Neural cell (in vitro differentiated cells): ENCODE measurements around the gene BCAR3. TPM values are rescaled to one million over a fixed set of nuclear protein-coding genes. Genes with fewer than 3 reads are reported as not detected.

ENCODE experiments used
- H2AFZ ChIP-seq: fragments of 200-600, 300-800 bp; sonication (generic), shearing (Covaris generic); 2 replicates; pipeline ENCODE4 v1.6.0; 2014; ENCODE audit warnings: low read depth, mild to moderate bottlenecking, antibody characterized with exemption, low read length, moderate library complexity
- H3F3A ChIP-seq: fragments of 200-600 bp; shearing (Covaris generic); 2 replicates; pipeline ENCODE4 v1.6.1; 2016; ENCODE audit warnings: mild to moderate bottlenecking, moderate library complexity, mixed read lengths, antibody characterized with exemption, low read length; ENCODE audit not compliant: insufficient read depth, poor library complexity, severe bottlenecking
- H3K27ac ChIP-seq: fragments of 200-600, 300-800 bp; sonication (generic), shearing (Covaris generic); 2 replicates; pipeline ENCODE4 v1.5.1; 2014; ENCODE audit warnings: mild to moderate bottlenecking, low read length, moderate library complexity
- H3K27me3 ChIP-seq: fragments of 300-800, 200-600 bp; sonication (generic), shearing (Covaris generic); 2 replicates; pipeline ENCODE4 v1.6.0; 2014; ENCODE audit warnings: mild to moderate bottlenecking, low read depth, low read length, moderate library complexity; ENCODE audit not compliant: insufficient read depth
- H3K36me3 ChIP-seq: fragments of 300-800, 200-600 bp; sonication (generic), shearing (Covaris generic); 2 replicates; pipeline ENCODE4 v1.5.1; 2014; ENCODE audit warnings: mild to moderate bottlenecking, antibody characterized with exemption, low read length, moderate library complexity; ENCODE audit not compliant: insufficient read depth
- H3K4me2 ChIP-seq: fragments of 300-800, 200-600 bp; sonication (generic), shearing (Covaris generic); 2 replicates; pipeline ENCODE4 v1.6.0; 2014; ENCODE audit warnings: mild to moderate bottlenecking, low read length
- H3K4me3 ChIP-seq: fragments of 300-800, 200-600 bp; sonication (generic), shearing (Covaris generic); 2 replicates; pipeline ENCODE4 v1.5.1; 2014; ENCODE audit warnings: mild to moderate bottlenecking, low read length, moderate library complexity
- H3K79me2 ChIP-seq: fragments of 200-600 bp; shearing (Covaris generic); replicated peaks from 2 replicates; pipeline ENCODE4 v1.6.0; 2014; ENCODE audit warnings: mild to moderate bottlenecking, low read length, moderate library complexity; ENCODE audit not compliant: insufficient read depth
- H3K9ac ChIP-seq: fragments of 300-800, 200-600 bp; sonication (generic), shearing (Covaris generic); 2 replicates; pipeline ENCODE4 v1.6.1; 2016; ENCODE audit warnings: mild to moderate bottlenecking, low read length, mixed read lengths
- H3K9me2 ChIP-seq: fragments of 200-600 bp; shearing (Covaris generic); 2 replicates; pipeline ENCODE4 v1.6.1; 2016; ENCODE audit warnings: mild to moderate bottlenecking, low read length, mixed read lengths; ENCODE audit not compliant: insufficient read depth
- H3K9me3 ChIP-seq: fragments of 200-600, 300-800 bp; sonication (generic), shearing (Covaris generic); 2 replicates; pipeline ENCODE4 v1.6.1; 2016; ENCODE audit warnings: mild to moderate bottlenecking, mixed run types, low read length, moderate library complexity, mixed read lengths
- H4K20me1 ChIP-seq: fragments of 200-600 bp; shearing (Covaris generic); 2 replicates; pipeline ENCODE4 v1.6.1; 2016; ENCODE audit warnings: mild to moderate bottlenecking, mixed run types; ENCODE audit not compliant: insufficient read depth
- CTCF ChIP-seq: fragments of 450-650 bp; IDR thresholded peaks from 2 replicates; pipeline ENCODE4 v1.5.1; 2014; ENCODE audit warnings: antibody characterized with exemption, mild to moderate bottlenecking, moderate library complexity; ENCODE audit not compliant: poor library complexity, severe bottlenecking
- EP300 ChIP-seq: fragments of 450-650 bp; conservative IDR thresholded peaks from 2 replicates; pipeline ENCODE4 v1.6.1; 2014; ENCODE audit warnings: antibody characterized with exemption, mild to moderate bottlenecking, moderate library complexity; ENCODE audit not compliant: poor library complexity, severe bottlenecking
- EZH2 ChIP-seq: fragments of 200-600, 300-800 bp; shearing (Covaris generic), sonication (generic); IDR thresholded peaks from 2 replicates; pipeline ENCODE4 v1.6.1; 2014; ENCODE audit warnings: antibody characterized with exemption, low read length, borderline replicate concordance, mild to moderate bottlenecking; ENCODE audit not compliant: insufficient read depth, poor library complexity, severe bottlenecking
- MXI1 ChIP-seq: fragments of 450-650 bp; conservative IDR thresholded peaks from 2 replicates; pipeline ENCODE4 v1.6.1; 2014; ENCODE audit warnings: antibody characterized with exemption, mild to moderate bottlenecking; ENCODE audit not compliant: poor library complexity, severe bottlenecking
- POLR2AphosphoS5 ChIP-seq: IDR thresholded peaks from 2 replicates; pipeline ENCODE4 v1.6.1; 2012
- RAD21 ChIP-seq: fragments of 450-650 bp; conservative IDR thresholded peaks from 2 replicates; pipeline ENCODE4 v1.6.1; 2014; ENCODE audit warnings: antibody characterized with exemption, mild to moderate bottlenecking, moderate library complexity
- REST ChIP-seq: IDR thresholded peaks from 2 replicates; pipeline ENCODE4 v1.6.1; 2012; ENCODE audit warnings: borderline replicate concordance
- SMC3 ChIP-seq: fragments of 450-650 bp; conservative IDR thresholded peaks from 2 replicates; pipeline ENCODE4 v1.6.1; 2014; ENCODE audit warnings: antibody characterized with exemption, mild to moderate bottlenecking, moderate library complexity; ENCODE audit not compliant: poor library complexity
- TAF1 ChIP-seq: IDR thresholded peaks from 2 replicates; pipeline ENCODE4 v1.6.1; 2012; ENCODE audit warnings: low read depth
- polyA plus RNA-seq: library from polyadenylated mRNA; depleted of rRNA; stranded (reverse); fragments of >200 nt; gene quantifications from 2 replicates; pipeline ENCODE4 v1.2.3, GENCODE V29; 2014

BCAR3 gene
- polyA plus RNA-seq, 1 donor from 2014 or later: 2.5 TPM

GRCh38 chr1:93692983-93693591 is 11.4 kb upstream of the BCAR3 start:
- Histone ChIP-seq H3F3A (no peaks in the 10 kb centered on the region), H3K79me2 (no peaks in the 10 kb centered on the region), H3K9me3 (no peaks in the 10 kb centered on the region), H2AFZ (no peak overlapping the region), H3K4me2 (no peak overlapping the region), H4K20me1 (no peaks in the 10 kb centered on the region), H3K9me2 (no peaks in the 10 kb centered on the region), H3K36me3 (no peaks in the 10 kb centered on the region), H3K27me3 (no peaks in the 10 kb centered on the region), H3K27ac (no peak overlapping the region), H3K4me3 (no peak overlapping the region), H3K9ac (no peak overlapping the region)
- TF ChIP-seq POLR2AphosphoS5 (no peak), CTCF (no peak), MXI1 (no peak), TAF1 (no peak), EZH2 (no peak), SMC3 (no peak), EP300 (no peak)

- Histone ChIP-seq H3K4me2 (no peak overlapping the region), H3K27ac (no peak overlapping the region), H3K27me3 (no peaks in the 10 kb centered on the region), H2AFZ (no peak overlapping the region), H3K36me3 (no peaks in the 10 kb centered on the region), H3K9me3 (no peaks in the 10 kb centered on the region), H4K20me1 (no peaks in the 10 kb centered on the region), H3F3A (no peaks in the 10 kb centered on the region), H3K9me2 (no peaks in the 10 kb centered on the region), H3K4me3 (no peak overlapping the region), H3K9ac (no peak overlapping the region), H3K79me2 (no peaks in the 10 kb centered on the region)
- TF ChIP-seq MXI1: no peak
- TF ChIP-seq SMC3: no peak
- TF ChIP-seq EZH2: no peak
- no peak for TF ChIP-seq EP300
- TF ChIP-seq CTCF: no peak
- TF ChIP-seq RAD21: no peak
- no peak for TF ChIP-seq POLR2AphosphoS5
- TF ChIP-seq TAF1: no peak
- TF ChIP-seq REST: no peak
Observed at GRCh38 chr1:93692451-93692861, 10.8 kb upstream of the BCAR3 start.
